K562 (cell line): ENCODE data around the gene SPX. TPM values are rescaled to one million over a fixed set of nuclear protein-coding genes. Genes with fewer than 3 reads are reported as not detected.
A peak's percentile ranks its signal among the peaks of the same experiment; 100 is the strongest.

Experiments
- ATAC-seq: fragments of 200-7000 bp; cut with Tn5 transposase; 3 replicates; pipeline ENCODE4 v1.9.1; 2020; ENCODE audit warnings: moderate library complexity
- Bru-seq: library from RNA; stranded (reverse); fragments of 400-500 nt; gene quantifications from one replicate; lab custom pipeline; 2021; lab: Mats Ljungman, UMichigan
- BruChase-seq, 2 experiments: library from RNA; stranded (reverse); fragments of 400-500 nt; gene quantifications; one replicate each; lab custom pipeline; 2021; lab: Mats Ljungman, UMichigan
- BruUV-seq: library from RNA; stranded (reverse); fragments of 400-500 nt; replicated peaks from 2 replicates; lab custom pipeline; 2021; lab: Mats Ljungman, UMichigan
- CTCF ChIA-PET: fragments of 300-600 bp; formaldehyde crosslinking; extraction: SDS; loops from one replicate; lab custom pipeline; 2021; ENCODE audit warnings: low intra/inter-chr PET ratio; lab: Yijun Ruan, JAX
- POLR2A ChIA-PET: fragments of 300-600, 350-650 bp; sonication (Branson Sonifier 250); formaldehyde crosslinking; extraction: SDS; loops from one replicate; lab custom pipeline; 2021; ENCODE audit warnings: antibody characterized with exemption, inconsistent platforms; lab: Yijun Ruan, JAX
- DNase-seq, 4 experiments: peaks; one replicate each; pipeline versions ENCODE4 v3.0.0 to v3.0.0-alpha.2; 2011 to 2018; ENCODE audit warnings: low spot score in 3 of 4, mixed read lengths in 3 of 4; ENCODE audit errors: extremely low read depth in 1 of 4
- FAIRE-seq: peaks from 2 replicates; lab custom pipeline; 2011; peaks lifted over from hg19 to GRCh38; lab: Jason Lieb, UNC
- H2AFZ ChIP-seq: 2 replicates; pipeline ENCODE4 v1.6.0; 2011; ENCODE audit warnings: low read depth, low read length, control low read depth, inconsistent platforms
- H3K27ac ChIP-seq: fragments of 200-600 bp; 3 replicates; pipeline ENCODE4 v1.8.0; 2011; ENCODE audit warnings: low read depth, mild to moderate bottlenecking, control low read depth, inconsistent platforms, low read length, moderate library complexity, mixed read lengths; ENCODE audit errors: extremely low read depth
- H3K27me3 ChIP-seq, 2 experiments: fragments of 300-600 bp in 1 of 2; 2 replicates in 1 of 2; 3 replicates in 1 of 2; pipeline versions ENCODE4 v1.6.0 to v1.8.0; 2011; ENCODE audit warnings: inconsistent platforms in 2 of 2, low read length in 2 of 2, mild to moderate bottlenecking in 1 of 2, mixed read lengths in 1 of 2, moderate library complexity in 1 of 2; ENCODE audit not compliant: control insufficient read depth in 2 of 2, insufficient read depth in 2 of 2
- H3K36me3 ChIP-seq: fragments of 300-600 bp; 3 replicates; pipeline ENCODE4 v1.8.0; 2011; ENCODE audit warnings: mild to moderate bottlenecking, low read length, inconsistent platforms; ENCODE audit not compliant: control insufficient read depth, insufficient read depth
- H3K4me1 ChIP-seq, 2 experiments: fragments of 200-600 bp in 1 of 2; replicated peaks in 1 of 2; 2 replicates in 1 of 2; 3 replicates in 1 of 2; pipeline versions ENCODE4 v1.5.1 to v1.8.0; 2011; ENCODE audit warnings: inconsistent platforms in 2 of 2, low read length in 2 of 2, mild to moderate bottlenecking in 1 of 2, mixed read lengths in 1 of 2, moderate library complexity in 1 of 2; ENCODE audit not compliant: control insufficient read depth in 2 of 2, insufficient read depth in 2 of 2
- H3K4me2 ChIP-seq: 2 replicates; pipeline ENCODE4 v1.6.1; 2011; ENCODE audit warnings: low read length, control low read depth, inconsistent platforms, mixed read lengths; ENCODE audit not compliant: insufficient read depth
- H3K4me3 ChIP-seq: fragments of 200-600 bp; sonication (generic), shearing (Covaris generic); 2 replicates; pipeline ENCODE4 v1.5.1; 2016; ENCODE audit warnings: control low read depth, inconsistent platforms
- H3K79me2 ChIP-seq: fragments of 200-600 bp; 3 replicates; pipeline ENCODE4 v1.8.0; 2011; ENCODE audit warnings: low read length, inconsistent platforms; ENCODE audit not compliant: control insufficient read depth, insufficient read depth
- H3K9ac ChIP-seq, 2 experiments: 2 replicates each; pipeline versions ENCODE4 v1.6.0 to v1.6.1; 2011; ENCODE audit warnings: low read depth in 2 of 2, low read length in 2 of 2, control low read depth in 1 of 2, inconsistent platforms in 1 of 2, mild to moderate bottlenecking in 1 of 2, mixed read lengths in 1 of 2; ENCODE audit not compliant: insufficient read depth in 1 of 2
- H3K9me1 ChIP-seq: one replicate; pipeline ENCODE4 v1.6.0; 2011; ENCODE audit warnings: inconsistent platforms, mild to moderate bottlenecking, low read length, moderate library complexity; ENCODE audit not compliant: control insufficient read depth, insufficient read depth
- H3K9me3 ChIP-seq: replicated peaks from 2 replicates; pipeline ENCODE4 v1.5.1; 2011; ENCODE audit warnings: low read depth, low read length, inconsistent platforms; ENCODE audit not compliant: control insufficient read depth, insufficient read depth
- H4K20me1 ChIP-seq: replicated peaks from 2 replicates; pipeline ENCODE4 v1.6.1; 2011; ENCODE audit warnings: low read length, inconsistent platforms, mixed read lengths; ENCODE audit not compliant: control insufficient read depth, insufficient read depth
- ATF3 ChIP-seq, 2 experiments: fragments of 450-650 bp in 1 of 2; sonication (generic) in 1 of 2; formaldehyde crosslinking in 1 of 2; IDR thresholded peaks in 1 of 2; conservative IDR thresholded peaks in 1 of 2; 2 replicates each; pipeline versions ENCODE4 v1.6.1 to v1.8.1; 2016 to 2023; ENCODE audit warnings: mild to moderate bottlenecking in 2 of 2, moderate library complexity in 2 of 2, inconsistent platforms in 1 of 2, missing genetic modification reagents in 1 of 2
- BCL6 ChIP-seq: fragments of 250-450 bp; sonication (Bioruptor Pico); IDR thresholded peaks from 2 replicates; pipeline ENCODE4 v1.4.0; 2020
- CEBPG ChIP-seq, 3 experiments: fragments of 200-800 bp in 1 of 3; sonication (Bioruptor generic) in 1 of 3; sonication (generic) in 1 of 3; formaldehyde crosslinking in 1 of 3; IDR thresholded peaks in 2 of 3; conservative IDR thresholded peaks in 1 of 3; 2 replicates each; pipeline versions ENCODE4 v1.6.1 to v1.8.0; 2016 to 2022; ENCODE audit warnings: missing compliant biosample characterization in 2 of 3, missing genetic modification characterization in 2 of 3, mild to moderate bottlenecking in 1 of 3, missing genetic modification reagents in 1 of 3
- CREM ChIP-seq: IDR thresholded peaks from 2 replicates; pipeline ENCODE4 v1.6.1; 2014; ENCODE audit warnings: antibody characterized with exemption, low read depth
- EWSR1 ChIP-seq: fragments of 450-650 bp; IDR thresholded peaks from 2 replicates; pipeline ENCODE4 v1.6.1; 2018; ENCODE audit warnings: borderline replicate concordance, mild to moderate bottlenecking, low read depth, moderate library complexity; ENCODE audit not compliant: partially characterized antibody
- JUND ChIP-seq, 2 experiments: IDR thresholded peaks; 2 replicates in 1 of 2; 3 replicates in 1 of 2; pipeline ENCODE4 v1.6.1; 2011; ENCODE audit warnings: borderline replicate concordance in 2 of 2, low read depth in 2 of 2, low read length in 2 of 2, improper control_type of control experiment in 1 of 2, missing biosample characterization in 1 of 2, missing genetic modification characterization in 1 of 2, missing genetic modification reagents in 1 of 2
- RCOR1 ChIP-seq, 2 experiments: IDR thresholded peaks; 2 replicates each; pipeline ENCODE4 v1.6.1; 2012; ENCODE audit warnings: low read depth in 2 of 2, low read length in 2 of 2, borderline replicate concordance in 1 of 2, improper control_type of control experiment in 1 of 2
- ZNF175 ChIP-seq: fragments of 200-800 bp; sonication (Bioruptor generic); IDR thresholded peaks from 2 replicates; pipeline ENCODE4 v1.6.1; 2016; ENCODE audit warnings: low read depth, mild to moderate bottlenecking, missing genetic modification characterization, missing compliant biosample characterization
- WGBS: fragments of 100-300 bp; shearing (Covaris generic); methylation state at CpG from one replicate; pipeline ENCODE4 v1.1.6; 2016; ENCODE audit warnings: low coverage, mixed read lengths; ENCODE audit not compliant: insufficient coverage; ENCODE audit errors: missing lambda C conversion rate; 5-methylcytosine and 5-hydroxymethylcytosine counted together
- in situ Hi-C: fragments of 300-500 bp; cut with MboI; formaldehyde crosslinking; loops from 4 replicates; pipeline ENCODE4 v1.15.0; 2018; ENCODE audit warnings: inconsistent platforms, mixed read lengths
- intact Hi-C: fragments of 100-400 bp; cut with micrococcal nuclease; formaldehyde crosslinking; loops from 2 replicates; pipeline ENCODE4 v1.14.2; 2022
- long read RNA-seq, 3 experiments: library from polyadenylated mRNA in 2 of 3; library from RNA in 1 of 3; unstranded in 2 of 3; stranded (forward) in 1 of 3; transcript quantifications; one replicate each; pipeline ENCODE4 v2.0.0, GENCODE V29; 2019 to 2022
- polyA minus RNA-seq, 3 experiments: library from RNA; depleted of rRNA, polyadenylated mRNA; stranded (reverse); fragments of >200 nt; gene quantifications; 2 replicates each; pipeline ENCODE4 v1.2.3, GENCODE V29; 2011
- polyA plus RNA-seq, 8 experiments: library from polyadenylated mRNA; depleted of rRNA in 4 of 8; stranded (reverse) in 5 of 8; unstranded in 3 of 8; fragments of >200 nt; fragmentation: Nextera tagmentation in 2 of 8; fragmentation: Illumina TruSeq in 1 of 8; extraction: Ambion mirVana in 2 of 8; extraction: Trizol in 1 of 8; gene quantifications; 2 replicates each; pipeline versions ENCODE4 v1.2.1 to v1.2.3, GENCODE V29; 2011 to 2014; ENCODE audit warnings: inconsistent platforms in 1 of 8, missing spikeins in 1 of 8
- total RNA-seq, 7 experiments: library from RNA; depleted of rRNA in 6 of 7; stranded (reverse); fragments of >200 nt in 6 of 7; fragmentation: Illumina TruSeq in 2 of 7; extraction: Trizol in 2 of 7; gene quantifications; 2 replicates each; pipeline versions ENCODE4 v1.2.1 to v1.2.3, GENCODE V29; 2011 to 2021; ENCODE audit warnings: low replicate concordance in 1 of 7
- TF ChIP-seq, protein P1 (sequence below), 2 experiments: IDR thresholded peaks in 1 of 2; conservative IDR thresholded peaks in 1 of 2; 2 replicates each; pipeline ENCODE4 v1.6.1; 2016; ENCODE audit warnings: low read depth in 2 of 2, mild to moderate bottlenecking in 1 of 2, missing compliant biosample characterization in 1 of 2, missing genetic modification characterization in 1 of 2, moderate library complexity in 1 of 2
- TF ChIP-seq, protein P2 (sequence below): fragments of 250-450 bp; sonication (Bioruptor Pico); IDR thresholded peaks from 2 replicates; pipeline ENCODE4 v1.9.0; 2021; ENCODE audit warnings: mild to moderate bottlenecking

Gene SPX
- total RNA-seq (2011; cell fraction: chromatin; rRNA removed; ENCODE audit: low replicate concordance): 0.14 TPM in 1 of 2 replicates, not detected in the other
- total RNA-seq (2011; cell fraction: nucleolus; rRNA removed): 0.13 TPM in 1 of 2 replicates, not detected in the other
- total RNA-seq (2011; cell fraction: nucleoplasm; rRNA removed): not detected in 2 replicates
- total RNA-seq (2014; rRNA removed) (0.23 TPM in 1 of 2 replicates, not detected in the other), total RNA-seq (2014; rRNA removed; fragmentation: Illumina TruSeq; extraction: Trizol) (0.11 and 0.13 TPM in 2 replicates), total RNA-seq (2015; rRNA removed; fragmentation: Illumina TruSeq; extraction: Trizol) (0.11 and 0.40 TPM in 2 replicates), total RNA-seq (2021) (0.11 TPM in 2 replicates), polyA plus RNA-seq (2011; rRNA removed) (0.05 and 0.14 TPM in 2 replicates), polyA plus RNA-seq (2014; fragmentation: Illumina TruSeq; extraction: Trizol) (0.06 TPM in 1 of 2 replicates, not detected in the other), polyA plus RNA-seq (2014; fragmentation: Nextera tagmentation; extraction: Ambion mirVana) (under 1 TPM; 0.10 to 0.21 TPM), polyA plus RNA-seq (2014; rRNA removed) (0.16 TPM in 1 of 2 replicates, not detected in the other), polyA minus RNA-seq (2011; rRNA and poly(A)+ RNA removed) (0.04 TPM in 1 of 2 replicates, not detected in the other), Bru-seq, nascent RNA (percentile 36 among the genes with signal in this experiment), BruChase-seq, experiment 1, labeled RNA remaining after a 2-hour chase (percentile 53 among the genes with signal in this experiment), BruChase-seq, experiment 2, labeled RNA remaining after a 6-hour chase (percentile 54 among the genes with signal in this experiment)
- polyA plus RNA-seq (2011; cell fraction: cytosol; rRNA removed): 0.04 and 0.07 TPM in 2 replicates
- 0.04 TPM in 1 of 2 replicates, not detected in the other for polyA plus RNA-seq (2011; cell fraction: nucleus; rRNA removed)
- 0.05 and 5.1 TPM in 2 replicates for polyA plus RNA-seq (2012)
- not detected in 2 replicates for polyA minus RNA-seq (2011; cell fraction: cytosol; rRNA and poly(A)+ RNA removed)
- polyA minus RNA-seq (2011; cell fraction: nucleus; rRNA and poly(A)+ RNA removed): not detected in 2 replicates
- long read RNA-seq, experiment 1: 0 reads
- long read RNA-seq, experiment 2: 0 reads
- long read RNA-seq, experiment 3: 0 reads

DNA sequence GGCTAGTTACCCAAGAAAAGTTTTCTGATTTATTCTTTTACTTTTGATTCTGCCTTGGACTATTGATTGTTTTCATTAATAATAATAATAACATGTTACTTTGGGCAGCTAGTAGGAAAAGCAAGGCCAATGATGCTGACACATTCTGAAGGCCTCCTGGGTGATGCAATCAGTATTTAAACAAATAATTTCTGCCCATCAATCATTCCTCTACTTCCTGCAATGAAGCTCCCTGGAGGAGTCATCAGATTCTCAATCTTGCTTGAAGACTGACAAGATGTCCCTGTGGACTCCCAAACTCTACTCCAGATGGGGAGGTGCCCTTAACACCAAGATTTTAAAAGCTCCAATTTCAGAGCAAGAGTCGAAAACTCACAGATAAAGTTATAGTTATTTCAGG is at the start of gene SPX:
Gene SPX, plus strand, starts transcription at position 244 of the 400 bp plus-strand sequence. CDS start 177 bp downstream, outside the sequence.
- H2AFZ ChIP-seq: no peak within 1 kb of the TSS
- H3K4me1 ChIP-seq: peaks cover 0 to 8% of the 10 kb centered on the region in 2 experiments; a peak in 2 of 5 replicates
- intact Hi-C loops (no loop called here), in situ Hi-C loops (no loop called here)
- H3K9me1 ChIP-seq: no peaks in the 10 kb centered on the region
- BruUV-seq: no TSS peak
- H3K9ac ChIP-seq: no peak within 1 kb of the TSS
- no peak within 1 kb of the TSS for H3K27ac ChIP-seq
- DNase-seq (no peak), FAIRE-seq (no peak), ATAC-seq (no peak)
- no peaks in the 10 kb centered on the region for H3K9me3 ChIP-seq
- no peak within 1 kb of the TSS for H3K4me2 ChIP-seq
- no peaks in the 10 kb centered on the region for H3K36me3 ChIP-seq
- H4K20me1 ChIP-seq: no peaks in the 10 kb centered on the region
- H3K4me3 ChIP-seq: no peak within 1 kb of the TSS
- POLR2A ChIA-PET: interaction anchor here (0.6 kb wide), 1 partner anchor 23 kb away, joined by 3 read pairs; no protein-coding TSS in a partner anchor
- no peaks in the 10 kb centered on the region for H3K79me2 ChIP-seq
- CTCF ChIA-PET: no interaction called here
- WGBS: 44% methylated on average over 1 of the region's 1 CpG
- H3K27me3 ChIP-seq: peaks cover 4 to 13% of the 10 kb centered on the region in 2 experiments; a peak in 3 of 5 replicates
- TF ChIP-seq JUND (IDR thresholded peaks at IDR 0.05; ENCODE audit: borderline replicate concordance, low read depth, low read length) (0 out of 2 replicates have a peak, but pooled peaks have one; percentile 21), JUND (tag; IDR thresholded peaks at IDR 0.05; ENCODE audit: borderline replicate concordance, low read depth, low read length) (peak; percentile 21; the same call in 1 of the 3 replicates), EWSR1 (no peak), ATF3 (IDR thresholded peaks at IDR 0.05) (peak; percentile 88), ATF3 (CRISPR knock-in tag; conservative IDR thresholded peaks at IDR 0.05) (no peak), CREM (no peak), BCL6 (no peak), RCOR1 (IDR thresholded peaks at IDR 0.05; ENCODE audit: borderline replicate concordance in 1 of 2, low read depth in 2 of 2, low read length in 2 of 2) (0 out of 4 replicates have a peak, but pooled peaks of 1 of the 2 experiments have one; percentile 10), CEBPG (CRISPR knock-in tag; IDR thresholded peaks at IDR 0.05) (peak; percentile 46; the same call in 1 of the 2 replicates), CEBPG (tag; conservative IDR thresholded peaks at IDR 0.05 in 1 of 2, IDR thresholded peaks at IDR 0.05 in 1 of 2) (peak; percentile 77 to 96), ZNF175 (CRISPR knock-in tag) (0 out of 2 replicates have a peak, but pooled peaks have one; percentile 14)
- TF ChIP-seq, protein P1, sequence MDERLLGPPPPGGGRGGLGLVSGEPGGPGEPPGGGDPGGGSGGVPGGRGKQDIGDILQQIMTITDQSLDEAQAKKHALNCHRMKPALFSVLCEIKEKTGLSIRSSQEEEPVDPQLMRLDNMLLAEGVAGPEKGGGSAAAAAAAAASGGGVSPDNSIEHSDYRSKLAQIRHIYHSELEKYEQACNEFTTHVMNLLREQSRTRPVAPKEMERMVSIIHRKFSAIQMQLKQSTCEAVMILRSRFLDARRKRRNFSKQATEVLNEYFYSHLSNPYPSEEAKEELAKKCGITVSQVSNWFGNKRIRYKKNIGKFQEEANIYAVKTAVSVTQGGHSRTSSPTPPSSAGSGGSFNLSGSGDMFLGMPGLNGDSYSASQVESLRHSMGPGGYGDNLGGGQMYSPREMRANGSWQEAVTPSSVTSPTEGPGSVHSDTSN (CRISPR knock-in tag; IDR thresholded peaks at IDR 0.05; ENCODE audit: low read depth): no peak
- TF ChIP-seq, protein P1 (tag; conservative IDR thresholded peaks at IDR 0.05; ENCODE audit: low read depth): peak; percentile 71
- TF ChIP-seq, protein P2, sequence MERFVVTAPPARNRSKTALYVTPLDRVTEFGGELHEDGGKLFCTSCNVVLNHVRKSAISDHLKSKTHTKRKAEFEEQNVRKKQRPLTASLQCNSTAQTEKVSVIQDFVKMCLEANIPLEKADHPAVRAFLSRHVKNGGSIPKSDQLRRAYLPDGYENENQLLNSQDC (CRISPR knock-in tag): no peak
